ENCODE measurements around the gene RGL2. TPM values are rescaled to one million over a fixed set of nuclear protein-coding genes. Genes with fewer than 3 reads are reported as not detected.
"Not testable (repeated sequence)": the region's sequence is repeated elsewhere in the genome, so short reads cannot be mapped to it uniquely, and the experiment has no call there.

RGL2 gene
- total RNA-seq, 1 experiment from 2014 or later: 35.1 TPM

GRCh38 chr6:33275795-33276580 lies 22.8 kb downstream of the RGL2 start:
- peak overlapping the region; percentile 91 for H3K9ac ChIP-seq (ENCODE audit: low read length)
- H3K4me3 ChIP-seq (ENCODE audit: low read length): peak overlapping the region; percentile 80
- peaks cover 37% of the 10 kb centered on the region for H3K79me2 ChIP-seq (ENCODE audit: low read length)

GRCh38 chr6:33273924-33274902 lies 24.5 kb downstream of the RGL2 start:
- no peaks in the 10 kb centered on the region for H3K9me2 ChIP-seq (replicated peaks; ENCODE audit: insufficient read depth, low read length)
- H3K4me3 ChIP-seq (ENCODE audit: low read length): peak overlapping the region; percentile 80
- H4K20me1 ChIP-seq (ENCODE audit: insufficient read depth, low read depth, low read length): peaks cover 40% of the 10 kb centered on the region
- peak overlapping the region; percentile 91 for H3K9ac ChIP-seq (ENCODE audit: low read length)
- peak overlapping the region; percentile 83 for H3K27ac ChIP-seq (ENCODE audit: low read length)
- peaks cover 52% of the 10 kb centered on the region for H3K79me2 ChIP-seq (ENCODE audit: low read length)
- peak; percentile 81 for DNase-seq
- H3K9me3 ChIP-seq (ENCODE audit: low read length): no peaks in the 10 kb centered on the region
- peaks cover 41% of the 10 kb centered on the region for H3K36me3 ChIP-seq (ENCODE audit: insufficient read depth, low read length)
- no peaks in the 10 kb centered on the region for H3K27me3 ChIP-seq (ENCODE audit: low read length)
- H2AFZ ChIP-seq (ENCODE audit: low read length): no peak overlapping the region
- peaks cover 78% of the 10 kb centered on the region for H3K4me1 ChIP-seq (ENCODE audit: low read length)
- peak overlapping the region; percentile 90 for H3K4me2 ChIP-seq (ENCODE audit: low read depth, low read length, poor library complexity, severe bottlenecking)

More at GRCh38 chr6:33275795-33276580, 22.8 kb downstream of the RGL2 start:
- peak overlapping the region; percentile 93 for H3K27ac ChIP-seq (ENCODE audit: low read length)
- H3K4me2 ChIP-seq (ENCODE audit: low read depth, low read length, poor library complexity, severe bottlenecking): peak overlapping the region; percentile 90
- peaks cover 67% of the 10 kb centered on the region for H3K4me1 ChIP-seq (ENCODE audit: low read length)
- H3K27me3 ChIP-seq (ENCODE audit: low read length); H3K9me3 ChIP-seq (ENCODE audit: low read length); H3K9me2 ChIP-seq (replicated peaks; ENCODE audit: insufficient read depth, low read length); H2AFZ ChIP-seq (ENCODE audit: low read length): not testable (repeated sequence)
- peaks cover 40% of the 10 kb centered on the region for H4K20me1 ChIP-seq (ENCODE audit: insufficient read depth, low read depth, low read length)
- DNase-seq: peak; percentile 56
- H3K36me3 ChIP-seq (ENCODE audit: insufficient read depth, low read length): peaks cover 43% of the 10 kb centered on the region

GRCh38 chr6:33273129-33273923 lies 25.4 kb downstream of the RGL2 start:
- H3K27me3 ChIP-seq (ENCODE audit: low read length): no peaks in the 10 kb centered on the region
- peak overlapping the region; percentile 90 for H3K4me2 ChIP-seq (ENCODE audit: low read depth, low read length, poor library complexity, severe bottlenecking)
- peaks cover 69% of the 10 kb centered on the region for H3K4me1 ChIP-seq (ENCODE audit: low read length)
- no peaks in the 10 kb centered on the region for H3K9me3 ChIP-seq (ENCODE audit: low read length)
- peaks cover 38% of the 10 kb centered on the region for H3K36me3 ChIP-seq (ENCODE audit: insufficient read depth, low read length)
- peak overlapping the region; percentile 91 for H3K9ac ChIP-seq (ENCODE audit: low read length)
- peaks cover 52% of the 10 kb centered on the region for H3K79me2 ChIP-seq (ENCODE audit: low read length)
- peaks cover 40% of the 10 kb centered on the region for H4K20me1 ChIP-seq (ENCODE audit: insufficient read depth, low read depth, low read length)
- peak; percentile 49 for DNase-seq
- H3K4me3 ChIP-seq (ENCODE audit: low read length): peak overlapping the region; percentile 80
- no peaks in the 10 kb centered on the region for H3K9me2 ChIP-seq (replicated peaks; ENCODE audit: insufficient read depth, low read length)
- H2AFZ ChIP-seq (ENCODE audit: low read length): no peak overlapping the region
- peak overlapping the region; percentile 83 for H3K27ac ChIP-seq (ENCODE audit: low read length)

- peak; percentile 55 for DNase-seq
- Histone ChIP-seq H3K4me1 (ENCODE audit: low read length) (peaks cover 61% of the 10 kb centered on the region), H3K9me3 (ENCODE audit: low read length) (no peaks in the 10 kb centered on the region), H3K9me2 (replicated peaks; ENCODE audit: insufficient read depth, low read length) (no peaks in the 10 kb centered on the region), H3K27ac (ENCODE audit: low read length) (peak overlapping the region; percentile 83), H3K79me2 (ENCODE audit: low read length) (peaks cover 52% of the 10 kb centered on the region), H3K4me3 (ENCODE audit: low read length) (peak overlapping the region; percentile 80), H2AFZ (ENCODE audit: low read length) (no peak overlapping the region), H3K36me3 (ENCODE audit: insufficient read depth, low read length) (peaks cover 44% of the 10 kb centered on the region), H3K4me2 (ENCODE audit: low read depth, low read length, poor library complexity, severe bottlenecking) (peak overlapping the region; percentile 90), H4K20me1 (ENCODE audit: insufficient read depth, low read depth, low read length) (peaks cover 40% of the 10 kb centered on the region), H3K27me3 (ENCODE audit: low read length) (no peaks in the 10 kb centered on the region), H3K9ac (ENCODE audit: low read length) (peak overlapping the region; percentile 91)
Measured at GRCh38 chr6:33272275-33273128, 26.2 kb downstream of the RGL2 start.

DNA sequence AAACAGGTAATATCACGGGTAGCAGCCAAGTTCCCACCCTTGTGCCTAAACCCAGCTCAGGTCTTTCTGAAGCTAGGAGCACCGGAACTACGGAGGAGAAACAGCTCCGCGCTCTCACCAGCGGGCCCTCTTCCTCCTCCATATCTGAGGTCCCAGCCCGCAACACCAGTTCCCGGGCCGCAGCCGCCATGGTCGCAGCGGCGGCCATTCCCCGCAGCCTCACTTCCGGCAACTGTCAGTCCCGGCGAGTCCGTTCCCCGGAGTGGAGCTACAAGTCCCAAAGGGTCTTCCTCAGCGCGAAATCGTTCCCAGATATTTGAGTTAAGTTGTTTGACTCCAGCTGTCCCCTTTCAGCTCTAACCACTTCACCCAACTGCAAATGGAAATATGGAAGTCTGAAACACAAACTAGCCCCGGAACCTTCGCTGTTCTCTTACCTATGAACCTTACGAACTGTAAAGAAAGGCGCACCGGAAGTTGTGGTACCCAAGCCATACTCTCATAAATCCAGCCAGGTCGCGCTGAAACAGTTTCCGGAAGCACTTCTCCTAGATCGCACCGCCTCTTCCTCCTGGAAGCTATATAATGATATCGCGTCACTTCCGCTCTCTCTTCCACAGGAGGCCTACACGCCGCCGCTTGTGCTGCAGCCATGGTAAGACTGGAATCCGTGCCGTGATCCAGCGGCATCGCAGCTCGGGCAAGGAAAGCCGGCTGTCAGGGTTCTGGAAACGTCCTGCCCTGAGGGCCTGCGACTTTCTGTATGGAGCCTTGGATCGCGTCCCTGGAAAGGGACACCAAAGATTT lies 27.1 kb downstream of the RGL2 start, which contains the start of the genes RPS18 and VPS52:
Gene RPS18, plus strand, starts transcription at position 608 of the 807 bp plus-strand sequence. Its CDS starts 45 bp downstream, at position 653.
Gene VPS52, minus strand, starts transcription at position 409 of the 807 bp plus-strand sequence. Its CDS starts 201 bp downstream, at position 208.
- Histone ChIP-seq H3K4me1 (ENCODE audit: low read length) (peaks cover 53% of the 10 kb centered on the region), H3K4me2 (ENCODE audit: low read depth, low read length, poor library complexity, severe bottlenecking) (peak within 1 kb of the TSS; percentile 90), H3K4me3 (ENCODE audit: low read length) (peak within 1 kb of the TSS; percentile 80), H3K9me3 (ENCODE audit: low read length) (no peaks in the 10 kb centered on the region), H3K9ac (ENCODE audit: low read length) (peak within 1 kb of the TSS; percentile 91), H3K27ac (ENCODE audit: low read length) (peak within 1 kb of the TSS; percentile 83), H4K20me1 (ENCODE audit: insufficient read depth, low read depth, low read length) (peaks cover 40% of the 10 kb centered on the region), H3K79me2 (ENCODE audit: low read length) (peaks cover 52% of the 10 kb centered on the region), H3K27me3 (ENCODE audit: low read length) (no peaks in the 10 kb centered on the region), H3K36me3 (ENCODE audit: insufficient read depth, low read length) (peaks cover 47% of the 10 kb centered on the region), H3K9me2 (replicated peaks; ENCODE audit: insufficient read depth, low read length) (no peaks in the 10 kb centered on the region), H2AFZ (ENCODE audit: low read length) (peak within 1 kb of the TSS; percentile 91; the same call in 1 of the 2 replicates)
- DNase-seq: peak; percentile 99

- Histone ChIP-seq H2AFZ (ENCODE audit: low read length) (peak overlapping the region; percentile 91; the same call in 1 of the 2 replicates), H3K9me3 (ENCODE audit: low read length) (no peaks in the 10 kb centered on the region), H3K36me3 (ENCODE audit: insufficient read depth, low read length) (peaks cover 47% of the 10 kb centered on the region), H3K79me2 (ENCODE audit: low read length) (peaks cover 52% of the 10 kb centered on the region), H3K9ac (ENCODE audit: low read length) (peak overlapping the region; percentile 90), H4K20me1 (ENCODE audit: insufficient read depth, low read depth, low read length) (peaks cover 36% of the 10 kb centered on the region), H3K4me1 (ENCODE audit: low read length) (peaks cover 47% of the 10 kb centered on the region), H3K4me2 (ENCODE audit: low read depth, low read length, poor library complexity, severe bottlenecking) (peak overlapping the region; percentile 83), H3K27ac (ENCODE audit: low read length) (peak overlapping the region; percentile 83), H3K9me2 (replicated peaks; ENCODE audit: insufficient read depth, low read length) (no peaks in the 10 kb centered on the region), H3K4me3 (ENCODE audit: low read length) (peak overlapping the region; percentile 80), H3K27me3 (ENCODE audit: low read length) (no peaks in the 10 kb centered on the region)
- no peak for DNase-seq
Measured at GRCh38 chr6:33271117-33271467, 27.6 kb downstream of the RGL2 start.

All from Karpas-422 (cell line).